HG03103 (cell line): ENCODE measurements around the gene CMTM4.
"Not testable (repeated sequence)": the region's sequence is repeated elsewhere in the genome, so short reads cannot be mapped to it uniquely, and the experiment has no call there.

ENCODE experiments used
- ATAC-seq: cut with Tn5 transposase; IDR thresholded peaks from one replicate; pipeline ENCODE4 v1.9.1; 2021; ENCODE audit warnings: low read depth; ENCODE audit not compliant: unreplicated experiment

CMTM4 gene

GRCh38 chr16:66706506-66706880, 9.9 kb upstream of the CMTM4 start:
- ATAC-seq, result no peak

GRCh38 chr16:66705790-66706505, 9.4 kb upstream of the CMTM4 start:
- ATAC-seq, result no peak

DNA sequence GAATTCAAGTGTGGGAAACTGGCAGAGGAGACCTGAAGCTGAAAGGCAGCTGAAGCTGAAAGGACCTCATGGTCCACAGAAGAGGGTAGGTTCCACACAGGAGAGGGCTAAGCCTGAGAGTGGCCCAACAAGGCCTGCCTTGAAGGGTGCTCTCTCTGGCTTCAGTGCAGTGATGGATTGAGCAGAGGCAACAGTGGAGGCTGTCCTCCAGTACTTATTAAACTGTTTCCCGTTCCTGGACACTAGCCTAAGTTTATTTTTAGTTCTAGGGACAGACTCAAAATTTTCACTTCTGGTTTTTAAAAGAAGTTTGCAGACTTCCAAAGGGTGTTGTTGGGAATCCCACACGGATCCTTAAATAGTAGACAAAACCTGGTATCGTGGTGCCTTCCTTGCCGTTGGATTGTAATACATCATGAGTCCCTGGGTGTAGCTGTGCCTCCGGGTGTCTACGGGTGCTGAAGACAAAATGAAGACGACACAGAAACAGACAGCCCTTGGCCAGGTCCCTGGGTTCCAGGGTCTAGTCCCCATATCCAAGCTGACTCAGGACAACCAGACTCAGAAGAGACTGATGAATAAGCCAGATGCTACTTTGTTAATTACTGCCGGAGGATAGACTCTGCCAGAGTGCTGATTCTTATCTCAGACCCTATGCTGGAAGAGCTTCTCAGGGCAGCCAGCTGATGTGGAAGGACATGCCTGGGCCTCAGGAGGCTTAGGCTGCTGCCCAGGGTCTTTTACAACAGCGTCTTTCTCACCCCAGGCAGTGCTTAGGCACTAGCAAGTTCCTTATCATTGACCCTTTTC, 7.1 kb upstream of the CMTM4 start:
- no peak for ATAC-seq

- ATAC-seq, result no peak
Measured at GRCh38 chr16:66701516-66701915, 5.0 kb upstream of the CMTM4 start.

DNA sequence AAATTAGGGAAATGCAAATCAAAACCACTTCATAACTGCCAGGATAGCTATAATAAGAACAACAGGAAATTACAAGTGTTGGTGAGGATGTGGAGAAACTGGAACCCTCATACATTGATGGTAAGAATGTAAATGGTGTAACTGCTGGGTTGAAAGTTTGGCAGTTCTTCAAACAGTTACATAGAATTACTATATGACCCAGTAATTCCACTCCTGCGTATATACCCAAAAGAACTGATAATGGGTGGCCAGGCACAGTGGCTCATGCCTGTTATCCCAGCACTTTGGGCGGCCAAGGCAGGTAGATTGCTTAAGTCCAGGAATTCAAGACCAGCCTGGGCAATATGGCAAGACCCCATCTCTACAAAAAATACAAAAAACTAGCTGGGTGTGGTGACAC, 4.5 kb upstream of the CMTM4 start:
- ATAC-seq, result no peak

DNA sequence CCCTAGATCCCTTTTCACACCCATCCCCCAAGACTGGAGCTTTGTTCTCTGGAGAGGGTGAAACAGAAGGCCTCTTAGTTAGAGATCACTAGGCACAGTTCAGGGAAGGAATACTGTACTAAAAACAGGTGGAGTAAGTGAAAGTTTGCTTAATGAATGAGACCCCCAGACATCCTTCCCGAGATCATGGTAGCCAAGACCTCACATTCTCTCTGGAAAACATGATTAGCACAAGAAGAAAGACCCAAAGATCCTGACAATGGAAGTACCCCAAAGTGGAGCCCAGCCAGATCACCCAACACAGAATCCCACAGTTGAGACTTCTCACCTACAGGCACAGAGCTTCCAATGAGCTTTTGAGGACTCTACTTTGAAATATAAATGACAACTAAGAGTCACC, 3.4 kb upstream of the CMTM4 start:
- no peak for ATAC-seq

- ATAC-seq, result no peak
Measured at GRCh38 chr16:66698046-66698445, 1.5 kb upstream of the CMTM4 start.

GRCh38 chr16:66695935-66696668, 441 bp downstream of the CMTM4 start:
- ATAC-seq, result peak; percentile 39

DNA sequence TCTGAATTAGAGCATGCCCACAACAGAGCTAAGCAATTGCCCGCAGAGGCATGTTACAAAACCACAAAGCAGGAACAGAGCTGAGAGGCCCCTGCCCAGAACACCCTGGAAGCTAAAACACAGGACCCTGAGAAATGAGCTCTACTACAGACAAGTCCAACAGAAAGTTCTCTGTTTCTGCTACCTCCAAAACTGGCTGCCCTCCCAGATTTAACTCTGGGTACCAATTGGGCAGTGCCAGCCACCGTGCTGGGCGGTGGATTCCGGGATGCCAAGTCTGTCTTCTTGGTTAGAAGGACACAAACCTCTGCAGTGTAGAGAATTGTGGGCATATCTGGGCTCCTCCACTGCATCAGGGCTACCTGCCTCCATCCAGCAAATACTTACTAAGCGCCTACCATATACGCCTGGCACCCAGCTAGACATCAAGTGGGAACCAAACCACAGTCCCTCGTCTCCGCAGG, 1.0 kb downstream of the CMTM4 start:
- no peak for ATAC-seq

DNA sequence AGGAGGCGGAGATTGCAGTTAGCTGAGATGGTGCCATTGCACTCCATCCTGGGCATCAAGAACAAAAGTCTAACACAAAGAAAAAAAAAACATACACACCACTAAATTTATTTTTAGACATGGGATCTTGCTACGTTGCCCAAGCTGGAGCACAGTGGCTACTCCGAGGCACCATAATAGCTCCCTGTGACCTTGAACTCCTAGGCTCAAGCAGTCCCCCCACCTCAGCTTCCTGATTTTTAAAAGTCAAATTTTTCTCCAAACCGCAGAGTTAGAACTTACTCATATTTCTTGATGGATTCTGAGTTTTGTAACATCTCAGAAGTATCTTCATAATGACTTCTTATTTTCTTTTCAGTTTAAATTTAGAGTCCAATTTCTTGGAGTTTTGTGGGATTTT, 3.4 kb downstream of the CMTM4 start:
- ATAC-seq, result no peak

GRCh38 chr16:66692341-66692740, 4.2 kb downstream of the CMTM4 start:
- no peak for ATAC-seq

DNA sequence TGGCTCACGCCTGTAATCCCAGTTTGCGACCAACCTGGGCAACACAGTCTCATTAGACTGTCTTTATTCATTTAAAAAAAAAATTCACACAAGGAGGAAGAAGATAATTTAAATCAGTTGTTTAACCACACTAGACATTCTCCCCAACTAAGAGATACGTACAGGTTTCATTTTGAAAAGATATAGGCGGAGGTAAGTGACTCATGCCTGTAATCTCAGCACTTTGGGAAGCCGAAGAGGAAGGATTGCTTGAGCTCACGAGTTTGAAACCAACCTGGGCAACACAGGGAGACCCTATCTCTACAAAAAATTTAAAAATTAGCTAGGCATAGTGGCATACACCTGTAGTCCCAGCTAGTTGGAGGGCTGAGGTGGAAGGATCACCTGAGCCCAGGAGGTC, 5.3 kb downstream of the CMTM4 start:
- no peak for ATAC-seq

GRCh38 chr16:66690106-66690847, 6.3 kb downstream of the CMTM4 start:
- no peak for ATAC-seq

GRCh38 chr16:66689282-66689681, 7.3 kb downstream of the CMTM4 start:
- ATAC-seq, result no peak

DNA sequence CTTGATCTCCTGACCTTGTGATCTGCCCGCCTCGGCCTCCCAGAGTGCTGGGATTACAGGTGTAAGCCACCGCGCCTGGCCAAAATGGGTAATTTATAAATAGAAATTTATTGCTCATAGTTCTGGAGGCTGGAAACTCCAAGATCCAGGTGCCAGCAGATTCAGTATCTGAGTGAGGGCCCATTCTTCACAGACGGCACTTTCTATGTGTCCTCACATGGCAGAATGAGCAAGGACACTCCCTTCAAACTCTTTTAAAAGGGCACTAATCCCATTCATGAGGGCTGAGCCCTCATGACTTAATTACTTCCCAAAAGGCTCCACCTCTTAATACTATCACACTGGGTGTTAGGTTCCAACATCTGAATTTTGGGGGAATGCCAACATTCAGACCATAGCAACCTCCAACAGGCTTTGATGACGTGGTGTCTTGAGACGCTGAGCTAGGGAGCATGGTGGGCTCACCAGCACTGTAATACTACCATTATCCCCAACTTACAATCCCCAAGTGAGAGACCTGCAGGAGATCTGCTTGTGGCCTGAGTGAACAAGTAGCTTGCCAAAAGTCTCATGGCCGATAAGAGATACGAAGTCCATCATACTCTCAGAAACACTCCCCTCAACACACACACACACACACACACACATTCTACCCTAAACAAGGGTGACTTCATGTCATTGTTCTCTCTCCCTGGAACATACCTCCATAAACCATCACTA, 8.5 kb downstream of the CMTM4 start:
- no peak for ATAC-seq

- ATAC-seq, result not testable (repeated sequence)
Measured at GRCh38 chr16:66685501-66686115, 10.9 kb downstream of the CMTM4 start.

GRCh38 chr16:66682271-66682670, 14.3 kb downstream of the CMTM4 start:
- ATAC-seq, result no peak

DNA sequence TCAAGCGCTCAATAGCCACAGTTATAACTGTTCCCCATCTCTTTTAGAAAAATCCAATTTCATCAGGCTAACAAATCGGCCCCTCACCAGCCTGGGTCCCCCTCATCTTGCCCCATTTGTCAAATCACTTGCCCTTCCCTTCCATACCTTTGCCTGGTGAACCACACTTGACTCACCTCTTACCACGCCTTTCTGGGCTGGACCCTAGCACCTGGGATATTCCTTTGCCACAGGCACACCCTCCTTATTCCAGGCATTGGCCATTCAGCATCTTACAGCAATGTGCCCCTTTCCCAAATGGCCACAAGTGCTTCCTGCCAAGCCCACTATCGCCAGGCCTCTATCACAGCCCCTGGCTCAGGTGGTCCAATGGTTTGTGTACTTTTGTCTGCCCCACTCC, 14.9 kb downstream of the CMTM4 start:
- ATAC-seq, result no peak

GRCh38 chr16:66678337-66678736, 18.2 kb downstream of the CMTM4 start:
- no peak for ATAC-seq

GRCh38 chr16:66677836-66678235, 18.7 kb downstream of the CMTM4 start:
- ATAC-seq, result no peak
